Spleen (tissue), 7 donors: Measurements from ENCODE around the gene MAN1B1.

ENCODE experiments used
- POLR2A ChIP-seq, 3 donors: fragments of 450-650 bp; IDR thresholded peaks; one replicate each; pipeline ENCODE4 v1.5.1; 2017; ENCODE audit warnings: antibody characterized with exemption in 3 of 3, mild to moderate bottlenecking in 1 of 3
- TF ChIP-seq, protein P1 (sequence below), 11 experiments: fragments of 200-600 bp in 7 of 11; fragments of 450-650 bp in 4 of 11; sonication (generic) in 4 of 11; IDR thresholded peaks in 8 of 11; conservative IDR thresholded peaks in 3 of 11; 1 replicate in 7 of 11; 2 replicates in 4 of 11; pipeline versions ENCODE4 v1.4.0 to v1.8.0; 2016 to 2021; ENCODE audit warnings: antibody characterized with exemption in 11 of 11, inconsistent platforms in 4 of 11, mild to moderate bottlenecking in 1 of 11
- donor health status: DM: no; HTN: no; CAD: no; lungs with moderate emphysema.
- donor health status: DM: no; HTN: no; CAD: no.
- donor health status: DM: no; HTN: no; CAD: no.

DNA sequence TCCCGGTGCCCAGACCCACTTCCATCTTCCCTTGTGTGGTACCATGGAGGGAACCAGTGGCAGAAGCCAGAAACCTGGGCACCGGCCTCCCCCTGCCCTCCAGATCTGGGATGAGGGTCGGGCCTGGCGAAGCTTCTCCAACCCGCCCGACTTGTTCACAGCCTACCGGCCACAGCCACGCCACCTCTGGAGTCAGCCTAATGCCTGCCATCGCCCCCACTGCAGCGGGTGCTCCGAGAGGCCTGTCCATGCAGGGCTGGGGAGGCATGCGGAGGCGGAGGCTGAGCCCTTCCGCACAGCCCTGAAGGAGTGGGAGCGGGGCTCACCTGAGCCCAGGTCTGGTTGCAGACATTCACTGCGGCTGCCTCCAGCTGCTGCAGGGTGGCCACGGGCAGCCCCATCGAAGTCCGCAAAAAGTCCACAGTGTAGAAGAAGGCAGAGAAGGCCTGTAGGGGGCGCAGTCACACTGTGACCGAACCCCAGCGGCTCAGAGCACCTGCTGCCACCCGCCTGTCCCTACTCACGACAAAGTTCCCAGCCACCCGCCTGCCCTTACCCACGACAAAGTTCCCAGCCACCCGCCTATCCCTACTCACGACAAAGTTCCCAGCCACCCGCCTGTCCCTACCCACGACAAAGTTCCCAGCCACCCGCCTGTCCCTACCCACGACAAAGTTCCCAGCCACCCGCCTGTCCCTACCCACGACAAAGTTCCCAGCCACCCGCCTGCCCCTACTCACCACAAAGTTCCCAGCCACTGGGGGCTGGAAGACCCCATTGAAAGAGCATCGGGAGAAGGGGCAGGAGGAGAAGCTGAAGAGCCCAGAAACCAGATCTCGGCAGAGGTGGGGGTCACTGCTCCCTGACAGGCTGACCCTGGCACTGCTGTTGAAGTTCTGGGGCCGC, 37.0 kb upstream of the MAN1B1 start:
- TF ChIP-seq, protein P1, sequence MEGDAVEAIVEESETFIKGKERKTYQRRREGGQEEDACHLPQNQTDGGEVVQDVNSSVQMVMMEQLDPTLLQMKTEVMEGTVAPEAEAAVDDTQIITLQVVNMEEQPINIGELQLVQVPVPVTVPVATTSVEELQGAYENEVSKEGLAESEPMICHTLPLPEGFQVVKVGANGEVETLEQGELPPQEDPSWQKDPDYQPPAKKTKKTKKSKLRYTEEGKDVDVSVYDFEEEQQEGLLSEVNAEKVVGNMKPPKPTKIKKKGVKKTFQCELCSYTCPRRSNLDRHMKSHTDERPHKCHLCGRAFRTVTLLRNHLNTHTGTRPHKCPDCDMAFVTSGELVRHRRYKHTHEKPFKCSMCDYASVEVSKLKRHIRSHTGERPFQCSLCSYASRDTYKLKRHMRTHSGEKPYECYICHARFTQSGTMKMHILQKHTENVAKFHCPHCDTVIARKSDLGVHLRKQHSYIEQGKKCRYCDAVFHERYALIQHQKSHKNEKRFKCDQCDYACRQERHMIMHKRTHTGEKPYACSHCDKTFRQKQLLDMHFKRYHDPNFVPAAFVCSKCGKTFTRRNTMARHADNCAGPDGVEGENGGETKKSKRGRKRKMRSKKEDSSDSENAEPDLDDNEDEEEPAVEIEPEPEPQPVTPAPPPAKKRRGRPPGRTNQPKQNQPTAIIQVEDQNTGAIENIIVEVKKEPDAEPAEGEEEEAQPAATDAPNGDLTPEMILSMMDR (IDR thresholded peaks at IDR 0.05 in 8 of 11, conservative IDR thresholded peaks at IDR 0.05 in 3 of 11), result peak in 10 of 11 experiments; percentile 12 to 68 (median 40)
- TF ChIP-seq POLR2A (IDR thresholded peaks at IDR 0.05), result no peak
